HEK293T (cell line): ENCODE measurements around the gene AOC1.

Experiments
- CTBP1 ChIP-seq: fragments of 450-650 bp; IDR thresholded peaks from 2 replicates; pipeline ENCODE4 v1.6.1; 2016; ENCODE audit warnings: borderline replicate concordance
- ELF4 ChIP-seq: fragments of 450-650 bp; IDR thresholded peaks from 2 replicates; pipeline ENCODE4 v1.6.1; 2017; ENCODE audit warnings: antibody characterized with exemption
- FOXM1 ChIP-seq: fragments of 450-650 bp; IDR thresholded peaks from 2 replicates; pipeline ENCODE4 v1.6.1; 2017; ENCODE audit warnings: mild to moderate bottlenecking, borderline replicate concordance
- NFRKB ChIP-seq: fragments of 450-650 bp; IDR thresholded peaks from 2 replicates; pipeline ENCODE4 v1.6.1; 2016; ENCODE audit warnings: mild to moderate bottlenecking, moderate library complexity
- SP1 ChIP-seq: fragments of 450-650 bp; IDR thresholded peaks from 2 replicates; pipeline ENCODE4 v1.6.1; 2017
- TARDBP ChIP-seq: fragments of 450-650 bp; IDR thresholded peaks from 2 replicates; pipeline ENCODE4 v1.6.1; 2016
- ZNF384 ChIP-seq: fragments of 450-650 bp; IDR thresholded peaks from 2 replicates; pipeline ENCODE4 v1.6.1; 2016

GRCh38 chr7:150826061-150826849 lies 26.1 kb upstream of the AOC1 start:
- TF ChIP-seq CTBP1 = no peak
- TF ChIP-seq SP1 = no peak
- no peak for TF ChIP-seq ELF4
- no peak for TF ChIP-seq FOXM1
- no peak for TF ChIP-seq ZNF384
- no peak for TF ChIP-seq NFRKB
- no peak for TF ChIP-seq TARDBP
